ENCODE data around the gene PAX6.

- no peak for TF ChIP-seq CTCF (IDR thresholded peaks at IDR 0.05)
- no peak for TF ChIP-seq POLR2A (IDR thresholded peaks at IDR 0.05)
These were observed 63.5 kb downstream of the PAX6 start for GRCh38 chr11:31747581-31747980.
